Stimulated activated naive CD8-positive, alpha-beta T cell treated with anti-CD3 and anti-CD28 coated beads, Interleukin-15, amount 100 ng/mL, for 72 hours (primary cell): ENCODE data around the gene MLX.
A peak's percentile ranks its signal among the peaks of the same experiment; 100 is the strongest.
"Not testable (repeated sequence)": the region's sequence is repeated elsewhere in the genome, so short reads cannot be mapped to it uniquely, and the experiment has no call there.

ENCODE experiments used
- ATAC-seq: fragments of 150-1000 bp; cut with Tn5 transposase; 2 replicates; pipeline ENCODE4 v1.10.0; 2021; ENCODE audit warnings: mild to moderate bottlenecking, moderate library complexity
- DNase-seq, 2 donors: peaks; one replicate each; pipeline ENCODE4 v3.0.0; 2021 to 2022
- H3K27ac Mint-ChIP-seq, 2 donors: one replicate each; pipeline ENCODE4 v1.8.0; 2022; ENCODE audit warnings: mild to moderate bottlenecking in 2 of 2, mixed read lengths in 2 of 2, moderate library complexity in 2 of 2
- H3K27me3 Mint-ChIP-seq: one replicate; pipeline ENCODE4 v1.8.0; 2022; ENCODE audit warnings: mixed read lengths
- H3K4me1 Mint-ChIP-seq: one replicate; pipeline ENCODE4 v1.8.0; 2022; ENCODE audit warnings: mild to moderate bottlenecking, mixed read lengths
- H3K4me3 Mint-ChIP-seq, 2 donors: one replicate each; pipeline ENCODE4 v1.8.0; 2022; ENCODE audit warnings: mild to moderate bottlenecking in 2 of 2, mixed read lengths in 2 of 2, moderate library complexity in 1 of 2
- H3K9me3 Mint-ChIP-seq, 2 donors: one replicate each; pipeline ENCODE4 v1.8.0; 2022; ENCODE audit warnings: mixed read lengths in 2 of 2

Gene MLX

GRCh38 chr17:42609182-42609813 lies 42.4 kb downstream of the MLX start, which contains the start of the genes RETREG3 and TUBG1:
TSS of gene RETREG3 (minus strand) at chr17:42609374. CDS start at chr17:42609324, 50 bp downstream.
TSS of gene TUBG1 (plus strand) at chr17:42609683. CDS start at chr17:42609738, 55 bp downstream.
- peaks cover 38% of the 10 kb centered on the region for H3K4me1 Mint-ChIP-seq
- H3K9me3 Mint-ChIP-seq, result no peaks in the 10 kb centered on the region
- H3K27me3 Mint-ChIP-seq, result no peaks in the 10 kb centered on the region
- peak within 1 kb of the TSS; percentile 95 to 98 for H3K27ac Mint-ChIP-seq
- DNase-seq (peak; percentile 99 to 100), ATAC-seq (peak; percentile 94)
- H3K4me3 Mint-ChIP-seq, result peak within 1 kb of the TSS; percentile 95 to 99

GRCh38 chr17:42609814-42610801 lies 43.2 kb downstream of the MLX start:
- H3K27me3 Mint-ChIP-seq, H3K9me3 Mint-ChIP-seq: not testable (repeated sequence)
- Mint-ChIP-seq H3K27ac (peak overlapping the region; percentile 94 to 98), H3K4me3 (peak overlapping the region; percentile 95 to 99), H3K4me1 (peaks cover 29% of the 10 kb centered on the region)
- DNase-seq (peak in 1 of 2 donors; percentile 37), ATAC-seq (peak; percentile 0)

- Mint-ChIP-seq H3K4me3 (no peak overlapping the region), H3K27me3 (no peaks in the 10 kb centered on the region), H3K4me1 (peaks cover 10% of the 10 kb centered on the region), H3K27ac (no peak overlapping the region), H3K9me3 (no peaks in the 10 kb centered on the region)
- ATAC-seq (no peak), DNase-seq (no peak)
Observed at GRCh38 chr17:42612013-42612412, 45.1 kb downstream of the MLX start.

GRCh38 chr17:42613699-42614295 lies 46.9 kb downstream of the MLX start:
- Mint-ChIP-seq H3K4me1 (peaks cover 11% of the 10 kb centered on the region), H3K27ac (peak overlapping the region in 1 of 2 donors; percentile 16), H3K27me3 (no peaks in the 10 kb centered on the region), H3K4me3 (no peak overlapping the region), H3K9me3 (no peaks in the 10 kb centered on the region)
- no peak for DNase-seq
- no peak for ATAC-seq

- DNase-seq (no peak), ATAC-seq (peak; percentile 35)
- no peaks in the 10 kb centered on the region for H3K9me3 Mint-ChIP-seq
- no peak overlapping the region for H3K4me3 Mint-ChIP-seq
- no peaks in the 10 kb centered on the region for H3K27me3 Mint-ChIP-seq
- peak overlapping the region in 1 of 2 donors; percentile 19 for H3K27ac Mint-ChIP-seq
- H3K4me1 Mint-ChIP-seq, result peaks cover 17% of the 10 kb centered on the region
Observed at GRCh38 chr17:42617956-42618431, 51.1 kb downstream of the MLX start.

GRCh38 chr17:42618442-42619150 lies 51.7 kb downstream of the MLX start:
- Mint-ChIP-seq H3K9me3 (no peaks in the 10 kb centered on the region), H3K4me1 (peaks cover 17% of the 10 kb centered on the region), H3K27ac (no peak overlapping the region), H3K4me3 (no peak overlapping the region), H3K27me3 (no peaks in the 10 kb centered on the region)
- ATAC-seq (peak; percentile 20), DNase-seq (no peak)

GRCh38 chr17:42621987-42622386 lies 55.1 kb downstream of the MLX start:
- ATAC-seq, H3K9me3 Mint-ChIP-seq, H3K4me3 Mint-ChIP-seq, H3K27me3 Mint-ChIP-seq, H3K27ac Mint-ChIP-seq, DNase-seq: not testable (repeated sequence)
- H3K4me1 Mint-ChIP-seq, result peaks cover 17% of the 10 kb centered on the region
